Ovary (tissue), 1 donor: Measurements from ENCODE around the gene CALD1.

ENCODE experiments used
- EP300 ChIP-seq: sonication (generic); formaldehyde crosslinking; IDR thresholded peaks from one replicate; pipeline ENCODE4 v1.6.1; 2017; ENCODE audit warnings: antibody characterized with exemption
- POLR2A ChIP-seq: fragments of 450-650 bp; IDR thresholded peaks from one replicate; pipeline ENCODE4 v1.6.1; 2017; ENCODE audit warnings: antibody characterized with exemption, mild to moderate bottlenecking, moderate library complexity

DNA sequence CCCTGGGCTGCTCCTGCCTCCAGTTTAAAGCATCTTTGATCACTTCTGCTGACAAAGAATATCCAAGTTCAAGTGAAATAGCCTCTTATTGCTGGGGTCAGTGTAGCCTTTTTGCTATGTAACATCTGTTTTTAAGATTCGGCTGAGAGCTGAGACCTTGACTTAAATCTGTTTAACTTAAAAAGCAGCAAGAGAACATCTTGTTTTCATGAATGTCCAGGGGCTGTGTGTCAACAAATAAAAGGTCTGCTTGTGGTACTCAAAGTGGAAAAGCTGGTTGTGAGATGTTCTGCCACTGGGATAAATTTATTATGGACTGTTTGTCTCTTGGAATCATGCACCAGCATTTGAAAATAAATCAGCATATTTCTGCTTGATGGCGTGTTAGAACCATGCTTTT, 73.2 kb downstream of the CALD1 start:
- TF ChIP-seq POLR2A (no peak), EP300 (no peak)
